H9 (cell line): ENCODE data around the gene CCR5. TPM values are rescaled to one million over a fixed set of nuclear protein-coding genes. Genes with fewer than 3 reads are reported as not detected.

Experiments
- DNase-seq: peaks from one replicate; pipeline ENCODE4 v3.0.0-alpha.2; 2017
- H2AFZ ChIP-seq: one replicate; pipeline ENCODE4 v1.6.1; 2013; ENCODE audit warnings: mild to moderate bottlenecking, low read length, control low read depth, moderate library complexity
- H2AK5ac ChIP-seq: 2 replicates; pipeline ENCODE4 v1.6.1; 2013; ENCODE audit warnings: low read length, control low read depth, mixed read lengths; ENCODE audit not compliant: insufficient read length
- H2BK120ac ChIP-seq: one replicate; pipeline ENCODE4 v1.6.1; 2013; ENCODE audit warnings: low read depth, mild to moderate bottlenecking, low read length, control low read depth, inconsistent platforms; ENCODE audit not compliant: poor library complexity, severe bottlenecking
- H2BK12ac ChIP-seq: 2 replicates; pipeline ENCODE4 v1.6.1; 2013; ENCODE audit warnings: low read length, control low read depth, mixed read lengths, low read depth; ENCODE audit not compliant: insufficient read length
- H2BK15ac ChIP-seq: 2 replicates; pipeline ENCODE4 v1.6.1; 2013; ENCODE audit warnings: low read depth, low read length, control low read depth
- H2BK20ac ChIP-seq: one replicate; pipeline ENCODE4 v1.6.1; 2013; ENCODE audit warnings: low read depth, mild to moderate bottlenecking, low read length, control low read depth, inconsistent platforms; ENCODE audit not compliant: poor library complexity, severe bottlenecking
- H2BK5ac ChIP-seq: 2 replicates; pipeline ENCODE4 v1.6.1; 2013; ENCODE audit warnings: low read length, control low read depth, mixed read lengths; ENCODE audit not compliant: insufficient read length
- H3K14ac ChIP-seq: 2 replicates; pipeline ENCODE4 v1.6.1; 2013; ENCODE audit warnings: low read length, control low read depth; ENCODE audit not compliant: insufficient read depth
- H3K18ac ChIP-seq: 2 replicates; pipeline ENCODE4 v1.6.1; 2013; ENCODE audit warnings: low read depth, mild to moderate bottlenecking, mixed read lengths, low read length, control low read depth; ENCODE audit not compliant: insufficient read length
- H3K23ac ChIP-seq: 2 replicates; pipeline ENCODE4 v1.6.1; 2013; ENCODE audit warnings: low read length, control low read depth, mixed read lengths, low read depth; ENCODE audit not compliant: insufficient read length
- H3K23me2 ChIP-seq: 2 replicates; pipeline ENCODE4 v1.6.1; 2013; ENCODE audit warnings: low read depth, mild to moderate bottlenecking, mixed read lengths, low read length, control low read depth; ENCODE audit not compliant: insufficient read length, poor library complexity, severe bottlenecking
- H3K27ac ChIP-seq: 2 replicates; pipeline ENCODE4 v1.5.1; 2013; ENCODE audit warnings: low read length, control low read depth, mixed read lengths, low read depth; ENCODE audit not compliant: insufficient read length
- H3K27me3 ChIP-seq: 2 replicates; pipeline ENCODE4 v1.6.1; 2013; ENCODE audit warnings: low read length, control low read depth, inconsistent platforms; ENCODE audit not compliant: insufficient read depth
- H3K4ac ChIP-seq: 2 replicates; pipeline ENCODE4 v1.6.1; 2013; ENCODE audit warnings: low read depth, mild to moderate bottlenecking, control low read depth, inconsistent platforms, low read length, moderate library complexity
- H3K4me1 ChIP-seq: 2 replicates; pipeline ENCODE4 v1.6.1; 2013; ENCODE audit warnings: low read length, control low read depth, inconsistent platforms; ENCODE audit not compliant: insufficient read depth
- H3K4me2 ChIP-seq: 2 replicates; pipeline ENCODE4 v1.6.1; 2013; ENCODE audit warnings: low read length, control low read depth, mixed read lengths; ENCODE audit not compliant: insufficient read length, insufficient read depth
- H3K56ac ChIP-seq: 2 replicates; pipeline ENCODE4 v1.6.1; 2013; ENCODE audit warnings: low read depth, mild to moderate bottlenecking, mixed read lengths, low read length, control low read depth; ENCODE audit not compliant: insufficient read length
- H3K79me1 ChIP-seq: 2 replicates; pipeline ENCODE4 v1.6.1; 2013; ENCODE audit warnings: low read depth, mild to moderate bottlenecking, moderate library complexity, low read length, control low read depth, inconsistent platforms; ENCODE audit not compliant: insufficient read depth, poor library complexity, severe bottlenecking
- H3K79me2 ChIP-seq: 2 replicates; pipeline ENCODE4 v1.6.1; 2013; ENCODE audit warnings: low read length, control low read depth, inconsistent platforms; ENCODE audit not compliant: insufficient read depth
- H3K9ac ChIP-seq: 2 replicates; pipeline ENCODE4 v1.6.1; 2013; ENCODE audit warnings: low read length, control low read depth, mixed read lengths; ENCODE audit not compliant: insufficient read length; ENCODE audit errors: extremely low read depth
- H3K9me3 ChIP-seq: one replicate; pipeline ENCODE4 v1.6.1; 2013; ENCODE audit warnings: low read depth, low read length, inconsistent platforms; ENCODE audit not compliant: control insufficient read depth
- H3T11ph ChIP-seq: one replicate; pipeline ENCODE4 v1.6.1; 2013; ENCODE audit warnings: mild to moderate bottlenecking, low read length, control low read depth, inconsistent platforms
- H4K20me1 ChIP-seq: one replicate; pipeline ENCODE4 v1.6.1; 2013; ENCODE audit not compliant: control insufficient read depth, insufficient read length, insufficient read depth
- H4K5ac ChIP-seq: 2 replicates; pipeline ENCODE4 v1.6.1; 2013; ENCODE audit warnings: low read depth, mild to moderate bottlenecking, mixed read lengths, low read length, control low read depth; ENCODE audit not compliant: insufficient read length
- H4K8ac ChIP-seq: replicated peaks from 2 replicates; pipeline ENCODE4 v1.6.1; 2013; ENCODE audit warnings: low read length, control low read depth, mixed read lengths, low read depth; ENCODE audit not compliant: insufficient read length
- H4K91ac ChIP-seq: 2 replicates; pipeline ENCODE4 v1.6.1; 2013; ENCODE audit warnings: low read depth, mild to moderate bottlenecking, moderate library complexity, mixed read lengths, low read length, control low read depth; ENCODE audit not compliant: insufficient read length
- H3K27ac Mint-ChIP-seq, 3 experiments: 2 replicates in 2 of 3; 3 replicates in 1 of 3; pipeline ENCODE4 v1.8.0; 2020 to 2021; ENCODE audit warnings: mixed read lengths in 3 of 3, mild to moderate bottlenecking in 1 of 3, moderate library complexity in 1 of 3
- H3K27me3 Mint-ChIP-seq: 2 replicates; pipeline ENCODE4 v1.8.0; 2021; ENCODE audit warnings: low read depth, mild to moderate bottlenecking, moderate library complexity, mixed read lengths
- H3K36me3 Mint-ChIP-seq, 3 experiments: 2 replicates in 2 of 3; 3 replicates in 1 of 3; pipeline ENCODE4 v1.8.0; 2020 to 2021; ENCODE audit warnings: low read depth in 3 of 3, mixed read lengths in 3 of 3; ENCODE audit not compliant: insufficient read depth in 1 of 3
- H3K4me1 Mint-ChIP-seq, 2 experiments: 2 replicates each; pipeline ENCODE4 v1.8.0; 2020; ENCODE audit warnings: mixed read lengths in 2 of 2
- H3K4me3 Mint-ChIP-seq, 2 experiments: 2 replicates in 1 of 2; 3 replicates in 1 of 2; pipeline ENCODE4 v1.8.0; 2020 to 2021; ENCODE audit warnings: mild to moderate bottlenecking in 2 of 2, mixed read lengths in 2 of 2, moderate library complexity in 1 of 2
- H3K9me3 Mint-ChIP-seq, 2 experiments: 2 replicates in 1 of 2; 3 replicates in 1 of 2; pipeline ENCODE4 v1.8.0; 2020; ENCODE audit warnings: mild to moderate bottlenecking in 2 of 2, mixed read lengths in 2 of 2, moderate library complexity in 1 of 2
- WGBS: extraction: QIAGEN DNeasy Blood & Tissue Kit; methylation state at CpG from one replicate; pipeline ENCODE4 v1.1.7; 2013; ENCODE audit warnings: missing lambda C conversion rate, low lambda C conversion rate, mixed read lengths; ENCODE audit not compliant: insufficient read length; ENCODE audit errors: extremely low coverage; 5-methylcytosine and 5-hydroxymethylcytosine counted together
- total RNA-seq: library from RNA; stranded (reverse); gene quantifications from 2 replicates; pipeline ENCODE4 v1.2.1, GENCODE V29; 2021
- TF ChIP-seq, protein P1 (sequence below): fragments of 200-600 bp; sonication (generic); conservative IDR thresholded peaks from 3 replicates; pipeline ENCODE4 v1.8.0; 2021; ENCODE audit warnings: antibody characterized with exemption, mild to moderate bottlenecking

CCR5 gene
- total RNA-seq, 1 experiment from 2014 or later, result not detected

GRCh38 chr3:46411271-46411670 is 40.5 kb downstream of the CCR5 start:
- H3K23me2 ChIP-seq, result no peaks in the 10 kb centered on the region
- no peaks in the 10 kb centered on the region for H3K4me1 ChIP-seq
- Mint-ChIP-seq H3K27me3 (no peaks in the 10 kb centered on the region; the same call in 1 of the 2 replicates), H3K4me3 (no peak overlapping the region), H3K27ac (no peak overlapping the region), H3K36me3 (no peaks in the 10 kb centered on the region), H3K9me3 (no peaks in the 10 kb centered on the region; a peak in 1 of 5 replicates), H3K4me1 (peaks cover 2 to 3% of the 10 kb centered on the region in 2 experiments; a peak in 2 of 4 replicates)
- H3K27me3 ChIP-seq, result no peaks in the 10 kb centered on the region
- H3K27ac ChIP-seq, result no peak overlapping the region
- H2BK120ac ChIP-seq, result no peak overlapping the region
- no peaks in the 10 kb centered on the region for H3K79me1 ChIP-seq
- TF ChIP-seq, protein P1, sequence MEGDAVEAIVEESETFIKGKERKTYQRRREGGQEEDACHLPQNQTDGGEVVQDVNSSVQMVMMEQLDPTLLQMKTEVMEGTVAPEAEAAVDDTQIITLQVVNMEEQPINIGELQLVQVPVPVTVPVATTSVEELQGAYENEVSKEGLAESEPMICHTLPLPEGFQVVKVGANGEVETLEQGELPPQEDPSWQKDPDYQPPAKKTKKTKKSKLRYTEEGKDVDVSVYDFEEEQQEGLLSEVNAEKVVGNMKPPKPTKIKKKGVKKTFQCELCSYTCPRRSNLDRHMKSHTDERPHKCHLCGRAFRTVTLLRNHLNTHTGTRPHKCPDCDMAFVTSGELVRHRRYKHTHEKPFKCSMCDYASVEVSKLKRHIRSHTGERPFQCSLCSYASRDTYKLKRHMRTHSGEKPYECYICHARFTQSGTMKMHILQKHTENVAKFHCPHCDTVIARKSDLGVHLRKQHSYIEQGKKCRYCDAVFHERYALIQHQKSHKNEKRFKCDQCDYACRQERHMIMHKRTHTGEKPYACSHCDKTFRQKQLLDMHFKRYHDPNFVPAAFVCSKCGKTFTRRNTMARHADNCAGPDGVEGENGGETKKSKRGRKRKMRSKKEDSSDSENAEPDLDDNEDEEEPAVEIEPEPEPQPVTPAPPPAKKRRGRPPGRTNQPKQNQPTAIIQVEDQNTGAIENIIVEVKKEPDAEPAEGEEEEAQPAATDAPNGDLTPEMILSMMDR, result peak; percentile 28; the same call in 1 of the 3 replicates
- H3K9ac ChIP-seq, result no peak overlapping the region
- no peak overlapping the region for H2BK15ac ChIP-seq
- no peak overlapping the region for H3K4me2 ChIP-seq
- H4K91ac ChIP-seq, result no peak overlapping the region
- H2BK12ac ChIP-seq, result no peak overlapping the region
- H2BK5ac ChIP-seq, result no peak overlapping the region
- H3K4ac ChIP-seq, result no peak overlapping the region
- no peak overlapping the region for H3K56ac ChIP-seq
- H3K79me2 ChIP-seq, result no peaks in the 10 kb centered on the region
- H3T11ph ChIP-seq, result no peak overlapping the region
- no CpG with 5 or more reads among the region's 2 CpGs for WGBS
- H2AFZ ChIP-seq, result no peak overlapping the region
- H4K20me1 ChIP-seq, result no peaks in the 10 kb centered on the region
- no peak overlapping the region for H4K5ac ChIP-seq
- no peak overlapping the region for H2BK20ac ChIP-seq
- no peak overlapping the region for H3K23ac ChIP-seq
- H3K18ac ChIP-seq, result no peak overlapping the region
- H4K8ac ChIP-seq, result no peak overlapping the region
- no peaks in the 10 kb centered on the region for H3K9me3 ChIP-seq
- H3K14ac ChIP-seq, result no peak overlapping the region
- DNase-seq, result no peak
- no peak overlapping the region for H2AK5ac ChIP-seq
